CD4-positive, alpha-beta T cell (primary cell): ENCODE data around the gene GBA3. TPM values are rescaled to one million over a fixed set of nuclear protein-coding genes. Genes with fewer than 3 reads are reported as not detected.

Experiments
- ATAC-seq: fragments of 200-7000 bp; cut with Tn5 transposase; one replicate; pipeline ENCODE4 v1.10.0; 2022; ENCODE audit warnings: mild to moderate bottlenecking; ENCODE audit not compliant: poor library complexity
- CTCF ChIA-PET: fragments of 350-600 bp; sonication (Branson Sonifier 250); formaldehyde crosslinking; loops from one replicate; lab custom pipeline; 2021; ENCODE audit warnings: antibody characterized with exemption, inconsistent platforms; lab: Charles Lee
- POLR2A ChIA-PET: fragments of 350-600 bp; sonication (Branson Sonifier 250); formaldehyde crosslinking; loops from one replicate; lab custom pipeline; 2021; ENCODE audit warnings: antibody characterized with exemption, inconsistent platforms; lab: Charles Lee
- DNase-seq, 14 experiments: peaks; one replicate each; pipeline ENCODE4 v3.0.0-alpha.2; 2013 to 2020; ENCODE audit warnings: mixed read lengths in 2 of 14
- H3K27ac ChIP-seq, 2 donors: one replicate each; pipeline versions ENCODE4 v1.5.1 to v1.7.0; 2013; ENCODE audit warnings: low read length in 2 of 2, low read depth in 1 of 2, mild to moderate bottlenecking in 1 of 2
- H3K27me3 ChIP-seq, 2 experiments: 1 replicate in 1 of 2; 2 replicates in 1 of 2; pipeline versions ENCODE4 v1.6.1 to v1.7.0; 2013; ENCODE audit warnings: low read length in 2 of 2, control low read depth in 1 of 2, mild to moderate bottlenecking in 1 of 2, moderate library complexity in 1 of 2; ENCODE audit not compliant: insufficient read depth in 2 of 2, control insufficient read depth in 1 of 2
- H3K36me3 ChIP-seq: one replicate; pipeline ENCODE4 v1.6.1; 2013; ENCODE audit warnings: low read length, control low read depth; ENCODE audit not compliant: insufficient read depth
- H3K4me1 ChIP-seq: one replicate; pipeline ENCODE4 v1.6.1; 2013; ENCODE audit warnings: low read length, control low read depth; ENCODE audit not compliant: insufficient read depth
- H3K4me3 ChIP-seq: one replicate; pipeline ENCODE4 v1.5.1; 2013; ENCODE audit warnings: mild to moderate bottlenecking, low read length, moderate library complexity
- H3K9me3 ChIP-seq, 2 experiments: 1 replicate in 1 of 2; 2 replicates in 1 of 2; pipeline versions ENCODE4 v1.6.1 to v1.7.0; 2013; ENCODE audit warnings: low read length in 2 of 2, mild to moderate bottlenecking in 2 of 2, control low read depth in 1 of 2, moderate library complexity in 1 of 2; ENCODE audit not compliant: control insufficient read depth in 1 of 2, insufficient read depth in 1 of 2
- H3K27ac Mint-ChIP-seq: one replicate; pipeline ENCODE4 v1.8.0; 2020; ENCODE audit warnings: mixed read lengths
- H3K27me3 Mint-ChIP-seq: one replicate; pipeline ENCODE4 v1.8.0; 2021; ENCODE audit warnings: mixed read lengths
- H3K36me3 Mint-ChIP-seq: one replicate; pipeline ENCODE4 v1.8.0; 2021; ENCODE audit warnings: low read depth, mixed read lengths
- H3K4me1 Mint-ChIP-seq: one replicate; pipeline ENCODE4 v1.8.0; 2021; ENCODE audit warnings: low read depth, mixed read lengths
- H3K4me3 Mint-ChIP-seq: one replicate; pipeline ENCODE4 v1.8.0; 2020; ENCODE audit warnings: mild to moderate bottlenecking, mixed read lengths
- H3K9me3 Mint-ChIP-seq: one replicate; pipeline ENCODE4 v1.8.0; 2020; ENCODE audit warnings: mixed read lengths
- intact Hi-C, 2 experiments: fragments of 100-400 bp; cut with DNase I in 1 of 2; cut with micrococcal nuclease in 1 of 2; formaldehyde crosslinking; loops; one replicate each; pipeline versions ENCODE4 v1.15.1 to v1.9.0; 2023 to 2025; cut with DNase I, micrococcal nuclease
- polyA plus RNA-seq, 2 donors: library from polyadenylated mRNA; unstranded; fragments of 120-200 nt; gene quantifications; one replicate each; pipeline ENCODE4 v1.2.1, GENCODE V29; 2013
- total RNA-seq, 174 experiments: library from RNA in 2 of 174; stranded (reverse) in 2 of 174; gene quantifications; one replicate each; pipeline ENCODE4 v1.2.3 and lab custom pipeline; 2021 to 2026
- TF ChIP-seq, protein P1 (sequence below): fragments of 200-600 bp; IDR thresholded peaks from one replicate; pipeline ENCODE4 v1.8.0; 2022; ENCODE audit warnings: antibody characterized with exemption, mild to moderate bottlenecking

GBA3 gene
- total RNA-seq (not detected), total RNA-seq (lab: John Stamatoyannopoulos, UW) (0 to 0.25 (median 0) reads per million in 172 experiments)
- polyA plus RNA-seq (2013, experiment 1 of 2), result 0.05 TPM
- polyA plus RNA-seq (2013, experiment 2 of 2), result not detected

DNA sequence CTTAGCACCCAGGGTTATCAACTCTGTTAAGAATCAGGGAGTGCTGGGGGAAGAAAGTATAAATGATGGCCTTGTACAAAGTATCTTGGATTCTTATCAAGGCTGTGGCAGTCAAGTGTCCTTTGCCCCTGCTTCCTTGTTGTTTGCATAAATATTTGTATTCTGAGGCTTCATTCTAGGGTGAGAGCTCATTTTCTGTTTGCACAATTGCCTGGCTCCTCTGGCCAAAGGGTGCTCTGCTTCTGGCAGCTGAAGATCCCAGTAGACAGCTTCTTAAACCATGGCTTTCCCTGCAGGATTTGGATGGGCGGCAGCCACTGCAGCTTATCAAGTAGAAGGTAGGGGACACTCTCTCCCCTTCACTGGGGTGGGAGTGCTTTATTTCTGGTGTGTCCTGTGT is at the start of gene GBA3:
TSS of gene GBA3 (plus strand) at position 202 of the 400 bp plus-strand sequence.
- Mint-ChIP-seq H3K36me3 (no peaks in the 10 kb centered on the region), H3K9me3 (no peaks in the 10 kb centered on the region), H3K4me1 (peaks cover 16% of the 10 kb centered on the region), H3K27ac (no peak within 1 kb of the TSS), H3K27me3 (no peaks in the 10 kb centered on the region), H3K4me3 (no peak within 1 kb of the TSS)
- POLR2A ChIA-PET, result no interaction called here
- H3K36me3 ChIP-seq, result no peaks in the 10 kb centered on the region
- no peak within 1 kb of the TSS for H3K4me3 ChIP-seq
- CTCF ChIA-PET, result no interaction called here
- intact Hi-C loops, result loop anchor here in 1 of 2 experiments (5.0 kb wide), 1 partner anchor 905 kb away; no protein-coding TSS in a partner anchor
- H3K4me1 ChIP-seq, result peaks cover 3% of the 10 kb centered on the region
- ATAC-seq, result no peak
- H3K27me3 ChIP-seq, result no peaks in the 10 kb centered on the region
- no peak within 1 kb of the TSS for H3K27ac ChIP-seq
- no peak for DNase-seq
- H3K9me3 ChIP-seq, result no peaks in the 10 kb centered on the region
- TF ChIP-seq, protein P1, sequence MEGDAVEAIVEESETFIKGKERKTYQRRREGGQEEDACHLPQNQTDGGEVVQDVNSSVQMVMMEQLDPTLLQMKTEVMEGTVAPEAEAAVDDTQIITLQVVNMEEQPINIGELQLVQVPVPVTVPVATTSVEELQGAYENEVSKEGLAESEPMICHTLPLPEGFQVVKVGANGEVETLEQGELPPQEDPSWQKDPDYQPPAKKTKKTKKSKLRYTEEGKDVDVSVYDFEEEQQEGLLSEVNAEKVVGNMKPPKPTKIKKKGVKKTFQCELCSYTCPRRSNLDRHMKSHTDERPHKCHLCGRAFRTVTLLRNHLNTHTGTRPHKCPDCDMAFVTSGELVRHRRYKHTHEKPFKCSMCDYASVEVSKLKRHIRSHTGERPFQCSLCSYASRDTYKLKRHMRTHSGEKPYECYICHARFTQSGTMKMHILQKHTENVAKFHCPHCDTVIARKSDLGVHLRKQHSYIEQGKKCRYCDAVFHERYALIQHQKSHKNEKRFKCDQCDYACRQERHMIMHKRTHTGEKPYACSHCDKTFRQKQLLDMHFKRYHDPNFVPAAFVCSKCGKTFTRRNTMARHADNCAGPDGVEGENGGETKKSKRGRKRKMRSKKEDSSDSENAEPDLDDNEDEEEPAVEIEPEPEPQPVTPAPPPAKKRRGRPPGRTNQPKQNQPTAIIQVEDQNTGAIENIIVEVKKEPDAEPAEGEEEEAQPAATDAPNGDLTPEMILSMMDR, result no peak

DNA sequence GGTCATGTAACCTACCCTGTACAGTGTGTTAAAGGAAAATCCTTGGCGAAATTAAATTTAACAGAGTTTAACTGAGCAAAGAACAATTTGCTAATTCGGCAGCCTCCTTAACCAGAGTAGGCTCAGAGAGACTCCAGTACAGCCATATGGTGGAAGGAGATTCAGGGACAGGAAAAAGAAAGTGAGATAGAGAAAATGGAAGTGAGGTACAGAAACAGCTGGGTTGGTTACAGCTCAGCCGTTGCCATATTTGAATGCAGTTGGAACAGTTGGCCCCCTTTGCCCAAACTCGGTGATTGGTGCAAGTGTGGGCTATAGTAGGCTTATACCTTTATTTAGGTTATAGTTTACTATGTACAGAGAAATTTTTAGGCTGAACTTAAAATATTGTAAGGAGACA is 48.8 kb upstream of the GBA3 start:
- Histone ChIP-seq H3K36me3 (no peaks in the 10 kb centered on the region), H3K4me3 (no peak overlapping the region), H3K27ac (no peak overlapping the region), H3K9me3 (peaks cover 5 to 13% of the 10 kb centered on the region in 2 experiments), H3K27me3 (no peaks in the 10 kb centered on the region), H3K4me1 (no peaks in the 10 kb centered on the region)
- ATAC-seq (no peak), DNase-seq (no peak)
- POLR2A ChIA-PET, result no interaction called here
- Mint-ChIP-seq H3K4me3 (no peak overlapping the region), H3K4me1 (no peaks in the 10 kb centered on the region), H3K27ac (no peak overlapping the region), H3K27me3 (no peaks in the 10 kb centered on the region), H3K36me3 (no peaks in the 10 kb centered on the region), H3K9me3 (peaks cover 5% of the 10 kb centered on the region)
- TF ChIP-seq, protein P1, result no peak
- CTCF ChIA-PET, result no interaction called here
- intact Hi-C loops, result no loop called here

DNA sequence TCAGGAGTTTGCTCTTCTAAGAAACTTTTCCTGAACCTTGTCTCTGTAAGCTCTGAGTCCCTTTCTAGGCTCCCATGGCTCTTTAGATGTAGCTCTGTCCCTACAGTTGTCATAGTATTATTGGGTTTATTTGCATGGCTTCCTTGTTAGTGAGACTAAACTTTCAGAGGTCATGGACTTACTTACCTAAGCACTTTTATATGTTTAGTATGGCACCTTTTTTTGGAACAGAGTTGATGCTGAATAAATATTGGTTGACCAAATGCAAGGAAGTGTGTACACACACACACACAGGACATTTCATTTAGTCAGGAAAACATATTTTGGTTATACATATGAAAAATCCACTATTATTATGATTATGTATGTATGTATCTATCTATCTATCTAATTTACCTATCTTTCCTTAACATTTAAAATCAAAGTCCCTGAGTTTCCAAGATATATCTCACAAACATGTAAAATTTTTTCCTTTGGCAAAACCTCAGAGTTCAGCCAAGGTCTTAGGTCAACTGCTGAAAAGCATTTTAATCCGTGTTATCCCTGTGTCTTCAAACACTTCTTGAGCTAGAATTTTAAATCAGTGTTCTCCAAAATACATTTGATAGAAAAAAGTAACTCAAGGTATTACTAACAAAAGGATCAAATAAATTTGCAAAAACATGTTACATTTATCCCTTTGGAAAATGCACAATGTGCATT is 47.1 kb upstream of the GBA3 start:
- no peaks in the 10 kb centered on the region for H3K36me3 Mint-ChIP-seq
- no peak overlapping the region for H3K4me3 Mint-ChIP-seq
- no peaks in the 10 kb centered on the region for H3K4me1 ChIP-seq
- no peaks in the 10 kb centered on the region for H3K27me3 Mint-ChIP-seq
- TF ChIP-seq, protein P1, result no peak
- no peak for DNase-seq
- ChIA-PET POLR2A (no interaction called here), CTCF (no interaction called here)
- intact Hi-C loops, result no loop called here
- no peak overlapping the region for H3K27ac ChIP-seq
- no peaks in the 10 kb centered on the region for H3K36me3 ChIP-seq
- peaks cover 2% of the 10 kb centered on the region for H3K9me3 Mint-ChIP-seq
- no peak overlapping the region for H3K27ac Mint-ChIP-seq
- peaks cover 0 to 4% of the 10 kb centered on the region in 2 experiments for H3K9me3 ChIP-seq
- no peaks in the 10 kb centered on the region for H3K4me1 Mint-ChIP-seq
- H3K4me3 ChIP-seq, result no peak overlapping the region
- ATAC-seq, result no peak
- H3K27me3 ChIP-seq, result no peaks in the 10 kb centered on the region
